Measurements from ENCODE around the gene OSBPL8.

- TF ChIP-seq EZH2 (IDR thresholded peaks at IDR 0.05; ENCODE audit: low read depth, low read length, severe bottlenecking) (no peak), RAD21 (IDR thresholded peaks at IDR 0.05 in 1 of 2, conservative IDR thresholded peaks at IDR 0.05 in 1 of 2; ENCODE audit: low read depth in 2 of 2, low read length in 2 of 2) (no peak), CTCF (IDR thresholded peaks at IDR 0.05; ENCODE audit: control extremely low read depth in 1 of 3, insufficient read depth in 1 of 3, low read depth in 1 of 3, low read length in 3 of 3) (no peak), JUND (IDR thresholded peaks at IDR 0.05; ENCODE audit: low read length) (no peak), EP300 (IDR thresholded peaks at IDR 0.05; ENCODE audit: borderline replicate concordance in 1 of 2, low read depth in 2 of 2, low read length in 2 of 2) (no peak), USF2 (IDR thresholded peaks at IDR 0.05; ENCODE audit: low read length) (no peak), POLR2AphosphoS5 (IDR thresholded peaks at IDR 0.05; ENCODE audit: low read depth, low read length) (no peak), CREB1 (IDR thresholded peaks at IDR 0.05) (no peak), BRCA1 (IDR thresholded peaks at IDR 0.05; ENCODE audit: low read depth, low read length) (no peak)
- TF ChIP-seq, protein P1, sequence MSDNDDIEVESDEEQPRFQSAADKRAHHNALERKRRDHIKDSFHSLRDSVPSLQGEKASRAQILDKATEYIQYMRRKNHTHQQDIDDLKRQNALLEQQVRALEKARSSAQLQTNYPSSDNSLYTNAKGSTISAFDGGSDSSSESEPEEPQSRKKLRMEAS (IDR thresholded peaks at IDR 0.05), result no peak
Observed at GRCh38 chr12:76340680-76341435, 218.7 kb downstream of the OSBPL8 start.

Measured in H1 (cell line).